ENCODE measurements around the gene FGF16. TPM values are rescaled to one million over a fixed set of nuclear protein-coding genes. Genes with fewer than 3 reads are reported as not detected.
"Not testable (repeated sequence)": the region's sequence is repeated elsewhere in the genome, so short reads cannot be mapped to it uniquely, and the experiment has no call there.

FGF16 gene
- not detected in 2 replicates for total RNA-seq (2014; rRNA removed; shearing (Covaris generic))

DNA sequence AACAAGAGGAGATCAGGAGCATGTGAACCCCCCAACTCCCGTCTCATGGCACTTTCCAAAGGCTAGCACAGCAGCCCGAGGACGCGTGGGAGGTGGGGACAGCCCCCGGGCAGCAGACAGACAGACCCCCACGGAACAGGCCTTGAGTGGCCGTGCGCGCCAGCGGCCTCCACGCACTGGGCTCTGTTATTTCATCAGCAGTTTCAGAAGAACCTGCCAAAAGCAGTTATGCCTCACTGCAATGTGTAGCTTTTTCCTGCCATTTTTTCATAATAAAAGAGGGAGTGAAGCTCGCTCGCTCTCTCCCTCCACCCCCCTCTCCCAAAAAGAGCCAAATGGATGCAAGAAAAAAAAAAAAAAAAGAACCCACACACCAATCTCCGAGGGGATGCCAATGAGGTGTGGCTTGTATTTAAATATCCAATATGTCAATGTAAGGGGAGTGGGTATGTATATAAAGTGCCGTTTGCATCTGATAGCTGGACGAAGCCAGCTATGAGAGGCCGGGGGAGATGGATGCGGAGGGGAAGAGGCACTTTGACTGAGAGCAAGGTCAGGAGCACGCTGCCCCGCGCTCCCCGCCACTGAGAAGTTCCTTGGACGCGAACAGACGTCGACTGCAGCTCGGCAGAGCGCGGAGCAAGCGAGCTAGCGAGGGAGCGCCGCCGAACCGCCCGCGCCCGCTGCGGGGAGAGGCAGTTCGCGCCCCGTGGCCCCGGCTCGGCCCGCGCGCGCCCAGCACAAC lies at the start of gene FGF16:
TSS of gene FGF16 (plus strand) at position 482 of the 745 bp plus-strand sequence. CDS start 286 bp downstream, outside the sequence.
- no peak for DNase-seq (ENCODE audit: low spot score)

DNA sequence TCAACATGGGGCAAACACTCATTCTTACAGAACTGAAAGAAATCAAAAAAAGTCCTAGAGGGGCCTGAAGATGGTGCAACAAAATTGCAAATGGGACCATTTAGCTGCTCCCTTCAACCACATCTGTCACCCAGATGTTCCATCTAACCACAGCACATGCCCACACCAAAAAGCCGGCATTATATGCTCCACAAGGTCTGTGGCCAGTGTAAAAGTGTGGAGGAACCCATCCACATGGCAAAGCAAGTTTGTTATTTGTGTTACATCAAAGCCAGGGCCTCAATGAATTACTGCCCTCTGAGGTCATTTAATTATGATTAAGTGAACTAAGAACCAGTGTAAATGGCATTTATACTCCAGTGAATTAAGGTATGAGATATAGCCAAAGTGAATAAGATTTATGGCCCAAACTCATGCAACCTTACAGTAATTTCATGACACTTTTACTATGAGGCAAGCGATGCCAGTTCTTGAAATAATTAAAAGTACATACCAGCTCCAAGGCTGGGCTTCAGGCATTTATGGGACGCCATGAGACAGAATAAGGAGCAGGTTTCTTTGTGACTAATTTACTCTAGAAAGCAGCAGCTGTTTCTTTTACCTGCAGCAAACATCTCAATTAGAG lies 48.7 kb upstream of the FGF16 start:
- DNase-seq (ENCODE audit: low spot score): no peak

DNA sequence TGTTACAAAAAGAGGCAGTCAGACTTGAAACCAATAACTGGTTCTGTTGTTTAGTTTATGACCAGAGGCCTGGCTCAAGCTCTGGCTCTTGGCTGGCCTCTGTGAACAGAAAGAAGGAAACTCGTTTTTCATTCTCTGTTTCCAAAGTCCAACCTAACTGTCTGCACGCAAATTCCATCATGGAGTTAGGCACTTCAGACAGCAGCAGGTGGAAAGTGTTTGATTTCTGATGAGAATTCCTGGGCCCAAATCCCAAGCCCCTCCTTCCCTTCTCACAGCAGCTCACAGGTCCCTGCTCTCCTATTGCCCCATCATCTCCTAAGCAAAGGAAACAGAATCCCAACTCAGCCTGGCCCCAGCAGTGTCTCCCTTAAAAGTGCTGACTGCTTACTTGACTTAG lies 42.8 kb upstream of the FGF16 start:
- no peak for DNase-seq (ENCODE audit: low spot score)

DNA sequence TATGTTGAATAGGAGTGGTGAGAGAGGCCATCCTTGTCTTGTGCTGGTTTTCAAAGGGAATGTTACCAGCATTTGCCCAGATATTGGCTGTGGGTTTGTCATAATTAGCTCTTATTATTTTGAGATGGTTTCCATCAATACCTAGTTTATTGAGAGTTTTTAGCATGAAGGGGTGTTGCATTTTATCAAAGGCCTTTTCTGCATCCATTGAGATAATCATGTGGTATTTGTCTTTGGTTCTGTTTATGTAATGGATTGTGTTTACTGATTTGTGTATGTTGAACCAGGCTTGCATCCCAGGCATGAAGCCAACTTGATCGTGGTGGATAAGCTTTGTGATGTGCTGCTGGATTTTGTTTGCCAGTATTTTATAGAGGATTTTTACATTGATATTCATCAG lies 39.4 kb upstream of the FGF16 start:
- not testable (repeated sequence) for DNase-seq (ENCODE audit: low spot score)

DNA sequence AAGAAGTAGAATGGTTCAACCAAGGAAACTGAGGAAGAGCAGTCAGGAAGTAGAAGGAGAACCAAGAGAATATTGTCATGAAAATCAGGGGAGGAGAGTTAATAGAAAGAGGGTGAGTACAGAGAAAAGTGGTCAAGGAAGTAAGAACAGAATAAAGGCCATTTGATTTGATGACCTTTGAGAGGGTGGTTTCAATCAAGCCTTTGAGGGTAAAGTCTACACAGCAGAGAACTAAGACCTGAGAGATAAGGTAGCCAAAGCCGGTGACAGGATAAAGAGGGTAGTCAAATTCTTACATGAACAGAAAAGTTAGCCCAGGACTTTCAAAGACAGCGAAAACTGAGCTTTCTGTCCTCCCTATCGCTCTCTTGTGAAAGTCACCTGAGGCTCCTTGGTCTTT lies 34.6 kb upstream of the FGF16 start:
- DNase-seq (ENCODE audit: low spot score): no peak

DNA sequence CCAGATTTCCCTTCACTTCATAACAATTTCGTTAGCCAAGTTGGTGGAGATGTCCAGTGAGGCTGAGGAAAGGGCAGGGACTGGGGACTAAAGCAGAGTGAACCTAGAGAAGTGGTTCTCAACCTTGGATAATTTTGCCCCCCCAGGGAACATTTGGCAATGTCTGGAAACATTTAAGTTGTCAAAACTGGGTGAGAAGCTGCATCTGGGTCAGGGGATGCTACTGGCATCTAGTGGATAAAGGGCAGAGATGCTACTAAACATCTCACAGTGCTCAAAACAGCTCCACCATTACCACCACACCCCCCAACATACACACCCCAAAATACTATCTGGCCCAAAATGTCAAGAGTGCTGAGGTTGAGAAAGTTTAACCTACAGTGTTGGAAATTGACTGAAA lies 32.0 kb upstream of the FGF16 start:
- peak; percentile 9 for DNase-seq (ENCODE audit: low spot score)

DNA sequence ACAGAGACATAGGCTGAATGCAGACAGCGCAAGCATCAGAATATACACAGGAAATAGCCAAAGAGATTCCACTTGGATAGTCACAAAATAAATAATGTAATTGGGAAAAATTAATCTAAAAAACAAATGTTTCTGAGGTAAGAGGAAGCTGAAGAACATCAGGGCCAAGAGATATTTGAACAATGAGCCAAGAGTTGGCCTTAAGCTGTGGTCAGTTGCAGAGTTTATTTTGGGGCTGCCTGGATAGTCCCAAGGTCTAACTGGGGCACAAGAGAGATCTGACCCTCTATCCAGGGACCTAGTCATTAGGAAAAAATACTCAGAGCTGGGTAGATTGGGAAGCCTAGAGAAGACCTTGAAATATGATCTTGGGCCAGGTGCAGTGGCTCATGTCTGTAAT lies 31.3 kb upstream of the FGF16 start:
- DNase-seq (ENCODE audit: low spot score): no peak

DNA sequence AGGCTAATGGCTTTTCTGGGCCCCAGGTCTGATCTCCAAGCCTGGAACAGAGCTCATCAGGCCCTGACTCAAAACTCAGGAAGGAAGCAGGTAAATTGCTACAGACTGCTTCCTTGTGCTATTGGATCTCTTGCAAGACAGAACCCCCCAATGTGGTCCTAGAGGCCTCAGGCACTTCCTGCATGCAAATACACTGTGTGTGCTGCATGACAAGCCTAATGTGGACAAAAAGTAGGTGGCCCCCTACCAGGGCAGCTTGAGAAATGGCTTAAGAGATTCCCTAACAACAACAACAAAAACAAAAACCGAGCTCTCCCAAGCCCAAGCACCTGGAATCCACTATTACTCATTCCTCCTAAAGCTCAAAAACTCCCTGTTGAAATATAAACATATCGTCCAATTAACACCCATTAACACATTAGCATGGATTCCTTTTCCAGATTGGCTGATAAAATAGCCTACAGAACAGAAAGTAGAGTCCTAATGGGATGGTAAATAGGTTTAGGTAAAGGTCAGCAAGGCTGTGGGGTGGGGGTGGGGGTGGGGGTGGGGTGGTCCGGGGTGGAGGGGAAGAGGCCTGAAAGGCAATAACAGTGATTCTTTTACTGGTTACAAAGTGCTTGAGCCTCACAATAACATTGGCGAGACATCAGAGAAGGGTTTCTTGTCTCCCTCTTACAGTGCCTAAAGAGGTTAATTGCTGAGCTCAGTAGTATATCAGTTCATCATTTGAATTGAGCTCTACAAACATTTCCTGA lies 24.1 kb upstream of the FGF16 start:
- no peak for DNase-seq (ENCODE audit: low spot score)

DNA sequence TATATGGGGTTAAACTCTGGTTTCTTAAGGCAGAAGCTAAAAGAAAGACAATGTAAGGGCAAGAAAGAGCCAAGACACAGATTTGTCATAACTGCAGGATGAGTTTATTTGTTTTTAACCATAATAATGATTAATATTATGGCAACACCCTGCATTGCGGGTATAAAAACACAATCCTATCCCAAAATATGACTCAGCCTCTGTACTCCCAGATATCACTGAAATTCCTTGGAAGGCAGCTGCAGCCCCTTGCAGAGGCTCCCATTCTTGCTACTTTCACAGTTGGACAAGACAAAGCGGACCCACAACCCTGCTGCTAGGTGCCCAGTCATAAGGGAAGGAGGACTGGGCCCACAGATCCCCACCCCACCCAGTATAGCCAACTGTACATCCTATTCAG lies 20.4 kb upstream of the FGF16 start:
- DNase-seq (ENCODE audit: low spot score): no peak

DNA sequence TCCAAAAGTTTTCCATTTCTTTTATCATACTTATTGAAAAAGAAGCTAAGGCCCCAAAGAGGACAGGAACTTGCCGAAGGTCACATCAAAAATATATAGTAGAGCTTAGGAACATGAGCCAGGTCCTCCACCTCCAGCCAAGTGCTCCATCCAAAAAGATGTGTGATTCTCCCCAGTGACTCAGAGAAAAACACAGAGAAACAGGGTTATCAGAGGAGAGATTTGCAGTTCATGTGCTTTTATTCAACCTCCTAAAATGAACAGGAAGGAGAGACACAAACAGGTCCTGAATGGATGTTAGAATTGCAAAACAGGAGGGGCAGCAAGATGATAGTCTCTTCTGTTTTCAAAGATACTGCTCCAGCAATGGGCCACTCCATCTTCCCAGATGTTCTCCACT lies 19.6 kb upstream of the FGF16 start:
- no peak for DNase-seq (ENCODE audit: low spot score)

DNA sequence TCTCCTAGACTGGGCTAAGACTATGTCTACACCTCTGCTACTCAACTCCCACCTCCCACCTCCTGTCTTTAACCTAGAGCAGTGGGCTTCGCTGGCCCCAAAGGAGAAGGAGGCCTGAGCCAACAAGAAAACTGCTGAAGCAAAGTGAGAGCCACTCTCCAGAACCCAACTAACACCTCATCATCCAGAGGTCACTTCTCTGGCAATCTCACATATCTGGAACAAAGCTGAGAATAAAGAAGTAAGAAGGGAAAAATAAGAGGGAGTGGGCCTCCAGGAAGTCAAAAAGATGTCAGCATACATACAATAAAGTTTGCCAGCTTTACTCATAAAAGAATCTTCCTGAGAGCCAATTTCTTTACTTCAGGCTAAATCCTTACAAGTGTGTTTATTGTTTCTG lies 18.6 kb upstream of the FGF16 start:
- DNase-seq (ENCODE audit: low spot score): no peak

DNA sequence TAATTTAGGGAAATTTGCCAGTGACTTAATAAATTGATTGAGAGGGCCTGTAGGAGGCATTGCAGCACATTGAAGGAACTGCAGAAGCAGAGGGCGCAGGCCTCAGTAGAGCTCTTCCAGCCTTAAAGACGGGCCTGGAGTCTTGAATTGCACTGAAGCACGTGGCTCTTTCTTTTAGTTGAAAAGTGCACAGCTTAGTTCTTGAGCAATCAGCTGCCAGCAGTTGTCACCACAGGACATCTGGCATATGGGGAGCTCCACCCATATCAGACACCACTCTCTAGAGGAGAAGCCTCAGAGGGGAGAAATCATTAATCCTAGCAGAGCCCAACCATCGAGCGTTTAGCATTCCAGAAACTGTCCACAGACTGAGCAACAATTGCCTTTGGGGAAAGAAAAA lies 16.0 kb upstream of the FGF16 start:
- peak; percentile 21 for DNase-seq (ENCODE audit: low spot score)

DNA sequence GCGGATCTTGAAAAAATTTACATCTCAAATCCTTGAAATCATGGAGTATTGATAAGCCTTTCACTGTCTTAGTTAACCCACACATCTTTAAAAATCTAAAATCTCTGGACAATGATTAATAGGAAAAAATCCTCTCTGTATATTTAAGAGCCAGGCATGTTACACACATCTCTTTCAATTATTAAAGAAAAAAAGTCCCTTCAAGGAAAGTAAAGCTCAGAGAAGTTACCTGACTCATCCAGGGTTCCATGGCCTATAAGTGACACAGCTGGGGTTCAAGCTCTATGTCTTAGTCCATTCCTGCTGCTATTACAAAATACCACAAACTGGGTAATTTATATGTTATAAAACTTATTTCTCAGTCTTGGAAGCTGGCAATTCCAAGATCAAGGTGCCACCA lies 14.2 kb upstream of the FGF16 start:
- no peak for DNase-seq (ENCODE audit: low spot score)

DNA sequence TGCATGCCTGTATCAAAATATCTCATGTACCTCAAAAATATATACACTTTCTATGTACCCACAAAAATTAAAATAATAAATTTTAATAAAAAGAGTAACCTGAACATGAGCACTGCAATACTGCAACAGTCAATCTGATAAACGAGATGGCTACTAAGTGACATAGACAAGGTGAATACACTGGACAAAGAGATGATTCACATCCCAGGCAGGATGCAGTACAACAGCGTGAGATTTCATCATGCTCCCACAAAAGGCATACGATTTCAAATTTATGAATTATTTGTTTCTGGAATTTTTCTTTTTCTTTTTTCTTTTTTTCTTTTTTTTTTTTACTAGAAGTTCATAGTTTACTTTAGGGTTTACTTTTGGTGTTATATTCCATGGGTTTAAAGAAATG lies 12.2 kb upstream of the FGF16 start:
- no peak for DNase-seq (ENCODE audit: low spot score)

DNA sequence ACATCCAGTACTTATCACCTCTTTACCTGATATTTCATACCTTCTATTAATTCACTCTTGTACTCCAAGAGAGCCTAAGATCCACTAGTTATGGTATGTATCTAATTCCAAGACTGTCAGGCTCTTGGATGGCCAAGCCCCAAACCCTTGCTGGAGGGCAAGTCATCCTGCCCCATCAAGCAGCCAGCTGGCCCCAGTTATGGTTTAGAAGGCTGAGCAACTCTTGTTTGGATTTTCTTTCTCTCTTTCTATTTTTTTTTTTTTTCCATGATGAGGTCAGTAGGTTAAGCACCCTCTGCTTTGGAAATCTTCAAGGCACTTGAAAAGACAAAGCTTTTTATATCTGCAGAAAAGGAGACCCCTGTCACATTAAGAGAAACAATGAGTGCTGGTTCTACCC lies 10.9 kb upstream of the FGF16 start:
- DNase-seq (ENCODE audit: low spot score): no peak

DNA sequence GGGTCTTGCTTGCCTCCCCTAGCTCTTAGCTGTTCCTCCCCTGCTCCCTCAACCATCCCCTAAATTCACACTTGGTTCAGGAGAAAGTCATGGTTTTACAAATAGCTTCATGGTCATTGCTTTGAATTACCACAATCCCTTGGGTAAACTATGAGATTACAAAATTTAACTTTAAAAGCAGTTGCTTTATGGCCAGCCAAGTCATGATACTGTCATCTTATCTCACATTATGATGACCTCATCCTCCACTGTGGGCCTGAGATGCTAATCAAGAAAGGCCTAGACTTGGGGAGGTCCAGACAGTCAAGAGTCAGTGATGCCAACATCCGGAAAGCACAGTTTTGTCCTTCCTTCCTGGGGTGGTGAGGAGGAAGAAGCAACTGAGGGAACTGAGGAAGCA lies 10.5 kb upstream of the FGF16 start:
- DNase-seq (ENCODE audit: low spot score): no peak

DNA sequence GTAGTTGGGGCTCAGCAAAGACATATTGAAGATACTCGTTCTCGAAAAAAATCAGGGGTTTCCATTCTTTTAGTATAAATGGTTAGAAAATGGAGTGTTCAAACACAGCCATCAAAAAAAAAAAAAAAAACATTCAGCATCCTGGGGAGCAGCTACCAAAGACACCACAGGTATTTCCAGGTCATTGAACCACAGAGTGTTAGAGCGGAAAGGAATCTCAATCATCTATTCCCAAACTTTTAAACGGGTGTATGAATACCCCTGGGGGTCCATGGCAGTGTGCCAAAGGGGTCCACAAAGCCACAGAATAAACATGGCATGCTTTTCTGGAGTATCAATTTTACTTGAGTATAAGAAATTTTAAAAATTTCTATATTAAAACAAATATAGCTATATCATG lies 6.9 kb upstream of the FGF16 start:
- DNase-seq (ENCODE audit: low spot score): no peak

DNA sequence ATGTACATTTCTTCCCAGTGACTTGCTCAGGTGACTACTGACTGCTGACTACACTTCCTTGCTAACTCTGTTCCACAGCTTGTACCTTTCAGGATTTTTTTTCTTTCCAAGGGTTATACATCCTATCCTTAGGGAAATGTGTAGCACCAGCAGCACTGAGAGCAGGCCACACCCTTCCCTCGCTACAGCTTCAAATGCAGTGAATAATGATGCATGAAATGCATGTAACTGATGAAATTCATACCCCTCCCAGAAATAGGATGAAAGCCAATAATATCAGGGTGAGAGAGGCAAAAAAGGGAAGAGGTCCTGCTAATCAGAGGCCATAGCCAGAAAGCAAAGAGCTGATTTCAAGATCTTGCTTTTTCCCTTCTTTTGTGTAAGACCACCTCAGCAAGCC lies 6.2 kb upstream of the FGF16 start:
- no peak for DNase-seq (ENCODE audit: low spot score)

DNA sequence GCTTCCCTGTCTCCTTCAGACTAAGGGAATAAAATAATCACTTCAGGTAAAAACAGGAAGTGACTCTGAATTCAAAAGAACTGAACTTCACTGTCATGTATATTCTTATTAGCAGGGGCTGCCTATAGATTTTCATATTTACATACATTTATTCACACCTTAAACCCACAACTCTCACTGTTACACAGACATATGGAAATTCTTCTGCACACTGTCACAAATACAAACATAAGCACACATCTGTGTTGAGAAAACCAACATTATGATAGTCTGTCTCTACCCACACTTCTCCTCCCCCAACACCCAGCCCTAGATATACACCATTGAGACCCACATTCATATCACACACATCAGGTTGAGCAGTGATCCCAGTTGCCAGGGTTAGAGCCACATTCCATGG lies 5.7 kb upstream of the FGF16 start:
- DNase-seq (ENCODE audit: low spot score): no peak

DNA sequence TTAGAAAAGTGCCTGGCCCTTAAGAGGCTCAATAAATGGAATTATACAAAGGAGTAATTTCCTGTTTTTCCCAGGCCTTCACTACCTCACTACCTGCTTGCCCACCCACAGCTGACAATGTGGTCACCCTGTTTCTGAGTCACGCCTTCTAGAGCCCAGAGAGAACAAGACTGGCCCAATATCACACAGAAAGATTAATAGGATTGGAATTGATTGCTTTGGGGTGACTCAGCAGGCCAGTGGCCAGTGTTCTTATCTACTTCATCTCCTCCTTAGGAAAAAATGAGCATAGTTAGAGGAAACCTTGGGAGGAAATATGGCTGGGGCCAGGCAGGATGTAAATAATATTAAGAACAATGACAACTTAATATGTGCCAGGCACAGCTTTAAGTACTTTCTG lies 4.5 kb upstream of the FGF16 start:
- peak; percentile 73 for DNase-seq (ENCODE audit: low spot score)

DNA sequence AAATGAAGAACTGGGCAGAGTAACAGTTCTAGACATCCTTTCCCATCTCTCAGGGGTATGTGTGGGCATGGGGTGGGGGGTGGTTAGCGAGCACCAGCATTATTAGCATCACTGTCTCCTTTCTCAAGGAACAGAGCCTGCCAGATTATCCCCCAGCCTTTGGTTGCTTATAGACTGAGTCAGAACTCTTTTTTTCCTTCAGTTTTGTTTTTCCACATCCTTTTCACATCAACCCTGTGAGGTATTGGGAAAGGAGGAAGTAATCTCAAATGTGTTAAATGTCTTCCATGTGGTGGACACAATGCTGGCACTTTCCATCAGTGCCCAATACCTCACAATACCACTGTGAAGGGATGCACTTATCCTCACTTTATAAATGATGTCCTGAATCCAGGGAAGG lies 3.1 kb upstream of the FGF16 start:
- DNase-seq (ENCODE audit: low spot score): no peak

DNA sequence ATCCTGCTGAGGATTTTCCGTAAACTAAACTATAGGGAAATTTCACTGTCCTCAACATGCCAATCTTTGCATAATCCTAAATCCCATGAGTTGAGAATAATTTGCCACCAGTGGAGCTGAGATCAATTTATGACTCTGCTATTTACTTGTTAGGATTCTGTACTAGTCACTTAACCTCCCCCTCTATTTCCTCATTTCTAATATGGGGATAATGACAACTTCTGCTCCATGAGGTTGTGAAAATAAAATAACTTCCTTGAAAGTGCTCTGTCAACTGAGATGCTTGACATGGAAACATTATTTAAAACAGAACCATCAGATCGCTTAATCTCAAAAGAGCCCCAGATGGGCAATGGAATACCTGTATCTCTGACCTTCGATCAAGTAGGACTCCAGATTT lies 2.6 kb upstream of the FGF16 start:
- DNase-seq (ENCODE audit: low spot score): no peak

DNA sequence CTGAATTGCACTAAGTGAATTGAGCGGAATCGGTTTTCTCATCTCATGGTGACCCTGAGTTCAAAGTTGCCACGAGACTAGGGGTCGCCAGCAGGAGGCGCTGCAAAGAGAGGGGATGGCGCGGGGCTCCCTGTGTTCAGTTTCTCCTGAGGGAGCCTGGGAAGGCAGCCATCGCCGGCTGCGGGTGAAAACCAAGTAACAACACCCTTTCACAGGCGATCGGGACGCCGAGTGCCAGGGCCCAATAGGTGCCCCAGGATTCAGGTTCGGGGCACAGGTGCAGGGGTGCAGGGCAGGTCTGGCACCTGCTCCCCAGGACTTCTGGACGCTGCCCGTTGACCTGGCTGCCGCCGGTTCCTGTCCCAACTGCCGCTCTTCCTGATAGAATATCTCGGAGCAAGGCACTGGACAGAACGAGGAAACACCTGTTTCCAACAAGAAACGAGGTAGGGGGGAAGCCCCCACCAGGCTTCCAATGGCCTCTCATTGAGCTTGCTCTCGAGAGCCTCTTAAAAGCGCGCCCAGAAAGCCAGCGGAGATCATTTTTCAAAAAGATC lies 1.1 kb upstream of the FGF16 start:
- DNase-seq (ENCODE audit: low spot score): no peak
